MV-4-11 (cell line): Measurements from ENCODE around the gene P2RX1.
A peak's percentile ranks its signal among the peaks of the same experiment; 100 is the strongest.
"Not testable (repeated sequence)": the region's sequence is repeated elsewhere in the genome, so short reads cannot be mapped to it uniquely, and the experiment has no call there.

ENCODE experiments used
- DNase-seq: peaks from one replicate; lab custom pipeline; 2025; lab: John Stamatoyannopoulos, UW

Gene P2RX1

GRCh38 chr17:3857261-3858105 is 58.8 kb downstream of the P2RX1 start:
- DNase-seq = no peak

DNA sequence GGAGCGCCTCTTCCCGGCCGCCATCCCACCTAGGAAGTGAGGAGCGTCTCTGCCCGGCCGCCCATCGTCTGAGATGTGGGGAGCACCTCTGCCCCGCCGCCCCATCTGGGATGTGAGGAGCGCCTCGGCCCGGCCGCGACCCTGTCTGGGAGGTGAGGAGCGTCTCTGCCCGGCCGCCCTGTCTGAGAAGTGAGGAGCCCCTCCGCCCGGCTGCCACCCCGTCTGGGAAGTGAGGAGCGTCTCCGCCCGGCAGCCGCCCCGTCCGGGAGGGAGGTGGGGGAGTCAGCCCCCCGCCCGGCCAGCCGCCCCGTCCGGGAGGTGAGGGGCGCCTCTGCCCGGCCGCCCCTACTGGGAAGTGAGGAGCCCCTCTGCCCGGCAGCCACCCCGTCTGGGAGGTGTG is 62.1 kb downstream of the P2RX1 start:
- not testable (repeated sequence) for DNase-seq

GRCh38 chr17:3852561-3852960 is 63.7 kb downstream of the P2RX1 start:
- peak; percentile 10 for DNase-seq

- no peak for DNase-seq
Measured at GRCh38 chr17:3851461-3852100, 64.7 kb downstream of the P2RX1 start.

DNA sequence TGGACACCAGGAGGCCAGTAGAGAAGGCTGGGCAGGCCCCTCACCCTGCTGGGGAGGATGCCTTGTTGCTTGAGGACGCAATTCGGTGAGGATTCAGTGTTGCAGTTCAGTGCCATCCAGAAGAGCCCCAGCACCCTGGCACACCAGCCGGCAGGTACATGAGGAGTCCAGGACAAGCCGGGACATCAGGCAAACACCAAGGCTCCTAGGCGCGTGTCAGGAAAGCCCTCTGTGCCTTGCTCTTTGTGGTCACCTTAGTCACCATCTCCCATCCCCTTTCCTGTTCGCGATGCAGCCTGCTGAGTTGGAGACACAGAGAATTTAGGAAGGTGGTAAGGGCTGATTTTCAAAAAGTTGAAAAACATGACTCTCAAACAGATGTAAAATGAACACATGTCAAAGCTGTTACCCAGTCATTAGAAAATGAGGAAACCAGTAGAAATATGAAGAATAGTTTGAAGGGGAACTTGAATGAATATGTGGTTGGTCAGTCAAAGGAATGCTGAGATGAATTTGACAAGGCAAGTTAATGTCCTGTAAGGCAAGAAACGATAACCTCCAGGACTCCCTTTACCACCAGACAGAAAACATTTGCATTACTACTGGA is 67.9 kb downstream of the P2RX1 start:
- DNase-seq = peak; percentile 34

DNA sequence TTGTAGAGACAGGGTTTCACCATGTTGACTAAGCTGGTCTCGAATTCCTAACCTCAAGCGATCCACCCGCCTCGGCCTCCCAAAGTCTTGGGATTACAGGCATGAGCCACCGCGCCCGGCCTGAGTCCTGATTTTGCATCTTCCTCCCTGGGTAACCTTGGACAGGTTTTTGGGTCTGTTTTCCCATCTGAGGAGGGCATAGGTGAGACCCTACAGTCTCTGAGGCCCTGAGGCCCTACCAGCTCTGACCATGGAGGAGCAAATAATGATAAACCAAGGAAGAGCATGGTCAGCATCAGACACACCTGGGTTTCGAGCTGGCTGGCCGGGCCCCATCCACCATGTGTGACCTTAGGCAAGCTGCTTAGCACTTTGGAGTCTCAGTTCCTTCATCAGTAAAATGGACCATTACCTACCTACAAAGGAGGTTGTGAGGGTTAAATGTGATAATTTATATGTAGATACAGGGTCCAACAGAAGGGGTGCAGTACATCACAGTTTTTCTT is 69.0 kb downstream of the P2RX1 start:
- no peak for DNase-seq
